PC-3 (cell line): ENCODE data around the gene SPP2.

Source experiments
- CTCF ChIP-seq: fragments of 300-600 bp; sonication (generic); conservative IDR thresholded peaks from 2 replicates; pipeline ENCODE4 v1.5.1; 2017; ENCODE audit warnings: antibody characterized with exemption, low read depth, mild to moderate bottlenecking, low read length
- EZH2 ChIP-seq: fragments of 300-600 bp; sonication (generic); IDR thresholded peaks from one replicate; pipeline ENCODE4 v1.6.1; 2017; ENCODE audit warnings: antibody characterized with exemption, mild to moderate bottlenecking, low read length; ENCODE audit not compliant: unreplicated experiment
- EZH2phosphoT487 ChIP-seq: fragments of 300-600 bp; sonication (generic); IDR thresholded peaks from 2 replicates; pipeline ENCODE4 v1.6.1; 2018; ENCODE audit warnings: mild to moderate bottlenecking, antibody characterized with exemption, low read length, borderline replicate concordance

- no peak for TF ChIP-seq EZH2phosphoT487
- no peak for TF ChIP-seq CTCF
- TF ChIP-seq EZH2 = no peak
Measured at GRCh38 chr2:234125451-234126145, 75.1 kb downstream of the SPP2 start.
